Endothelial cell of umbilical vein (primary cell): ENCODE results near the gene KRT23. TPM values are rescaled to one million over a fixed set of nuclear protein-coding genes. Genes with fewer than 3 reads are reported as not detected.

Experiments used
- BruUV-seq: library from RNA; stranded (reverse); fragments of 400-500 nt; replicated peaks from 2 replicates; lab custom pipeline; 2021; lab: Mats Ljungman, UMichigan
- CTCF ChIA-PET: fragments of 300-600, 350-600 bp; sonication (Branson Sonifier 250); formaldehyde crosslinking; loops from one replicate; lab custom pipeline; 2021; ENCODE audit warnings: antibody characterized with exemption, inconsistent platforms; lab: Charles Lee
- POLR2A ChIA-PET: fragments of 300-600, 350-600 bp; sonication (Branson Sonifier 250); formaldehyde crosslinking; loops from one replicate; lab custom pipeline; 2021; ENCODE audit warnings: antibody characterized with exemption, inconsistent platforms; lab: Charles Lee
- DNase-seq: peaks from one replicate; pipeline ENCODE4 v3.0.0-alpha.2; 2011; ENCODE audit warnings: low read depth, low spot score
- FAIRE-seq: peaks from 2 replicates; lab custom pipeline; 2011; peaks lifted over from hg19 to GRCh38; lab: Jason Lieb, UNC
- H2AFZ ChIP-seq: 2 replicates; pipeline ENCODE4 v1.6.0; 2012; ENCODE audit warnings: low read depth, low read length, control low read depth, inconsistent platforms
- H3K27ac ChIP-seq: 2 replicates; pipeline ENCODE4 v1.5.1; 2011; ENCODE audit warnings: low read depth, mild to moderate bottlenecking, control low read depth, low read length, moderate library complexity; ENCODE audit not compliant: insufficient read depth
- H3K27me3 ChIP-seq, 2 experiments: 2 replicates each; pipeline versions ENCODE4 v1.6.0 to v1.6.1; 2011; ENCODE audit warnings: low read length in 2 of 2, mixed read lengths in 1 of 2; ENCODE audit not compliant: control insufficient read depth in 2 of 2, insufficient read depth in 2 of 2
- H3K36me3 ChIP-seq, 2 experiments: 2 replicates in 1 of 2; 3 replicates in 1 of 2; pipeline ENCODE4 v1.5.1; 2011; ENCODE audit warnings: low read length in 2 of 2, mild to moderate bottlenecking in 1 of 2, moderate library complexity in 1 of 2; ENCODE audit not compliant: control insufficient read depth in 2 of 2, insufficient read depth in 2 of 2; ENCODE audit errors: extremely low read depth in 1 of 2
- H3K4me1 ChIP-seq: 3 replicates; pipeline ENCODE4 v1.5.1; 2011; ENCODE audit warnings: mild to moderate bottlenecking, low read length; ENCODE audit not compliant: control insufficient read depth, insufficient read depth; ENCODE audit errors: extremely low read depth
- H3K4me2 ChIP-seq: 2 replicates; pipeline ENCODE4 v1.6.1; 2011; ENCODE audit warnings: low read length, control low read depth, mixed read lengths; ENCODE audit not compliant: insufficient read depth
- H3K4me3 ChIP-seq, 3 experiments: fragments of 200-600 bp in 1 of 3; sonication (generic), shearing (Covaris generic) in 1 of 3; replicated peaks in 1 of 3; 2 replicates each; pipeline ENCODE4 v1.5.1; 2011 to 2016; ENCODE audit warnings: control low read depth in 3 of 3, low read length in 3 of 3, mild to moderate bottlenecking in 2 of 3, inconsistent platforms in 1 of 3, low read depth in 1 of 3, moderate library complexity in 1 of 3; ENCODE audit not compliant: insufficient read depth in 1 of 3
- H3K79me2 ChIP-seq: 2 replicates; pipeline ENCODE4 v1.6.0; 2012; ENCODE audit warnings: low read length, inconsistent platforms; ENCODE audit not compliant: control insufficient read depth, insufficient read depth
- H3K9ac ChIP-seq: replicated peaks from 2 replicates; pipeline ENCODE3; 2011; ENCODE audit warnings: low read length, control low read depth; ENCODE audit not compliant: insufficient read depth; ENCODE audit errors: extremely low read depth
- H3K9me1 ChIP-seq: replicated peaks from 3 replicates; pipeline ENCODE4 v1.6.0; 2011; ENCODE audit warnings: mild to moderate bottlenecking, low read length; ENCODE audit not compliant: control insufficient read depth, insufficient read depth; ENCODE audit errors: extremely low read depth
- H3K9me3 ChIP-seq: replicated peaks from 2 replicates; pipeline ENCODE4 v1.5.1; 2012; ENCODE audit warnings: low read length, inconsistent platforms; ENCODE audit not compliant: control insufficient read depth, insufficient read depth
- H4K20me1 ChIP-seq: replicated peaks from 2 replicates; pipeline ENCODE3; 2011; ENCODE audit warnings: mild to moderate bottlenecking, low read length; ENCODE audit not compliant: control insufficient read depth, insufficient read depth; ENCODE audit errors: extremely low read depth
- CTCF ChIP-seq, 2 donors: IDR thresholded peaks; 1 replicate in 1 of 2; 2 replicates in 1 of 2; pipeline ENCODE4 v1.5.1; 2011; ENCODE audit warnings: low read length in 2 of 2, mild to moderate bottlenecking in 2 of 2, moderate library complexity in 2 of 2, control low read depth in 1 of 2, inconsistent platforms in 1 of 2, low read depth in 1 of 2; ENCODE audit not compliant: insufficient read depth in 1 of 2; ENCODE audit errors: extremely low read depth in 1 of 2
- EZH2 ChIP-seq: IDR thresholded peaks from 2 replicates; pipeline ENCODE4 v1.6.1; 2012; ENCODE audit warnings: borderline replicate concordance, low read depth, mild to moderate bottlenecking, moderate library complexity, low read length, inconsistent platforms; ENCODE audit not compliant: severe bottlenecking
- FOS ChIP-seq: IDR thresholded peaks from 2 replicates; pipeline ENCODE4 v1.6.1; 2011; ENCODE audit warnings: mild to moderate bottlenecking, low read length, moderate library complexity, borderline replicate concordance; ENCODE audit not compliant: insufficient read depth
- GATA2 ChIP-seq: IDR thresholded peaks from 2 replicates; pipeline ENCODE4 v1.7.0; 2011; ENCODE audit warnings: low read depth, mild to moderate bottlenecking, moderate library complexity, mixed read lengths, low read length; ENCODE audit not compliant: insufficient read length, insufficient read depth
- JUN ChIP-seq: IDR thresholded peaks from 2 replicates; pipeline ENCODE4 v1.6.1; 2011; ENCODE audit warnings: borderline replicate concordance, low read depth; ENCODE audit not compliant: insufficient read length, insufficient read depth
- MAX ChIP-seq: IDR thresholded peaks from 2 replicates; pipeline ENCODE4 v1.6.1; 2011; ENCODE audit not compliant: insufficient read depth, insufficient read length
- MYC ChIP-seq: IDR thresholded peaks from one replicate; pipeline ENCODE4 v1.6.1; 2011; ENCODE audit warnings: mild to moderate bottlenecking, low read depth, low read length
- POLR2A ChIP-seq: IDR thresholded peaks from 2 replicates; pipeline ENCODE4 v1.6.1; 2012; ENCODE audit warnings: low read depth, mild to moderate bottlenecking, control low read depth, low read length
- POLR2AphosphoS5 ChIP-seq: IDR thresholded peaks from 2 replicates; pipeline ENCODE4 v1.6.1; 2012; ENCODE audit warnings: low read depth, mild to moderate bottlenecking, control low read depth, low read length, moderate library complexity; ENCODE audit not compliant: insufficient read depth
- dilution Hi-C: fragments of 300-500 bp; cut with MboI; formaldehyde crosslinking; loops from one replicate; pipeline ENCODE4 v1.15.0; 2019; ENCODE audit warnings: low sequenced_read_pairs; ENCODE audit not compliant: extremely low pct_ligation_motif_present
- intact Hi-C: fragments of 100-400 bp; cut with micrococcal nuclease; formaldehyde crosslinking; loops from one replicate; pipeline ENCODE4 v1.10.0; 2022
- polyA plus RNA-seq, 4 experiments: library from polyadenylated mRNA; depleted of rRNA in 3 of 4; stranded (reverse) in 3 of 4; unstranded in 1 of 4; fragments of >200 nt; gene quantifications; 2 replicates each; pipeline versions ENCODE4 v1.2.1 to v1.2.3, GENCODE V29; 2011 to 2012; ENCODE audit warnings: missing spikeins in 1 of 4
- total RNA-seq: library from RNA; stranded (reverse); gene quantifications from 2 replicates; pipeline ENCODE4 v1.2.3, GENCODE V29; 2021

The KRT23 gene
- total and polyA plus RNA-seq, 2 donors (not counting 3 experiments of a cell fraction or from before 2014, with no cell fraction given), result not detected

- Histone ChIP-seq H3K27me3 (peaks cover 6 to 10% of the 10 kb centered on the region in 2 experiments), H3K9me1 (no peaks in the 10 kb centered on the region), H4K20me1 (no peaks in the 10 kb centered on the region), H3K79me2 (no peaks in the 10 kb centered on the region), H3K36me3 (no peaks in the 10 kb centered on the region), H3K4me3 (no peak overlapping the region), H3K4me2 (no peak overlapping the region), H3K9me3 (no peaks in the 10 kb centered on the region), H3K9ac (no peak overlapping the region), H2AFZ (no peak overlapping the region), H3K27ac (no peak overlapping the region), H3K4me1 (no peaks in the 10 kb centered on the region)
- POLR2A ChIA-PET, result no interaction called here
- intact Hi-C loops, result no loop called here
- no peak for FAIRE-seq
- TF ChIP-seq GATA2 (no peak), MAX (no peak), POLR2AphosphoS5 (no peak), JUN (no peak), MYC (no peak), CTCF (IDR thresholded peaks at IDR 0.05; ENCODE audit: extremely low read depth in 1 of 2, insufficient read depth in 1 of 2, low read depth in 1 of 2, low read length in 2 of 2) (no peak), POLR2A (no peak), FOS (no peak), EZH2 (no peak)
- dilution Hi-C loops, result no loop called here
- no TSS peak for BruUV-seq
- CTCF ChIA-PET, result no interaction called here
- DNase-seq, result no peak
These were observed 8.0 kb upstream of the KRT23 start for GRCh38 chr17:40945414-40945813.
